DOHH2 (cell line): ENCODE data around the gene APOH.

Experiments
- H3F3A ChIP-seq: fragments of 200-600 bp; sonication (generic), shearing (Covaris generic); 2 replicates; pipeline ENCODE4 v1.6.0; 2016; ENCODE audit warnings: antibody characterized with exemption, mild to moderate bottlenecking; ENCODE audit not compliant: control insufficient read depth, insufficient read depth
- H3K27ac ChIP-seq: fragments of 200-600 bp; sonication (generic); 2 replicates; pipeline ENCODE4 v1.5.1; 2014; ENCODE audit warnings: low read depth, mild to moderate bottlenecking, low read length, moderate library complexity
- H3K27me3 ChIP-seq: fragments of 200-600 bp; sonication (generic); 2 replicates; pipeline ENCODE4 v1.6.1; 2014; ENCODE audit warnings: mild to moderate bottlenecking, low read length, mixed read lengths; ENCODE audit not compliant: control insufficient read depth
- H3K36me3 ChIP-seq: fragments of 200-600 bp; sonication (generic); 2 replicates; pipeline ENCODE4 v1.6.1; 2014; ENCODE audit warnings: mild to moderate bottlenecking, low read length, moderate library complexity, mixed read lengths; ENCODE audit not compliant: control insufficient read depth
- H3K4me1 ChIP-seq: fragments of 200-600 bp; sonication (generic); 2 replicates; pipeline ENCODE4 v1.6.1; 2014; ENCODE audit warnings: mild to moderate bottlenecking, low read length, mixed read lengths; ENCODE audit not compliant: control insufficient read depth
- H3K4me2 ChIP-seq: fragments of 200-600 bp; sonication (generic); 2 replicates; pipeline ENCODE4 v1.6.0; 2014; ENCODE audit warnings: mild to moderate bottlenecking, low read length, moderate library complexity
- H3K4me3 ChIP-seq: fragments of 200-600 bp; sonication (generic); 2 replicates; pipeline ENCODE4 v1.5.1; 2014; ENCODE audit warnings: mild to moderate bottlenecking, low read length, mixed read lengths
- H3K79me2 ChIP-seq: fragments of 200-600 bp; sonication (generic); 2 replicates; pipeline ENCODE4 v1.6.1; 2014; ENCODE audit warnings: mild to moderate bottlenecking, low read length, mixed read lengths; ENCODE audit not compliant: control insufficient read depth
- H3K9me2 ChIP-seq: fragments of 200-600 bp; sonication (generic); replicated peaks from 2 replicates; pipeline ENCODE4 v1.6.1; 2014; ENCODE audit warnings: mild to moderate bottlenecking, low read length, mixed read lengths; ENCODE audit not compliant: control insufficient read depth
- H3K9me3 ChIP-seq: fragments of 200-600 bp; sonication (generic); 2 replicates; pipeline ENCODE4 v1.6.1; 2014; ENCODE audit warnings: antibody characterized with exemption, low read length, mixed read lengths; ENCODE audit not compliant: control insufficient read depth, insufficient read depth
- H4K20me1 ChIP-seq: fragments of 200-600 bp; sonication (generic); 2 replicates; pipeline ENCODE4 v1.6.0; 2014; ENCODE audit warnings: low read depth, mild to moderate bottlenecking, antibody characterized with exemption, low read length, moderate library complexity; ENCODE audit not compliant: control insufficient read depth, insufficient read depth
- CTCF ChIP-seq: fragments of 200-600 bp; sonication (generic); IDR thresholded peaks from one replicate; pipeline ENCODE4 v1.5.1; 2014; ENCODE audit warnings: antibody characterized with exemption, mild to moderate bottlenecking, low read depth, low read length; ENCODE audit not compliant: poor library complexity, severe bottlenecking
- EZH2phosphoT487 ChIP-seq: fragments of 200-600 bp; sonication (generic); IDR thresholded peaks from 2 replicates; pipeline ENCODE4 v1.6.1; 2017; ENCODE audit warnings: borderline replicate concordance, mild to moderate bottlenecking, antibody characterized with exemption, low read length, moderate library complexity, mixed read lengths

APOH gene

GRCh38 chr17:66215529-66215911 lies 13.7 kb downstream of the APOH start:
- Histone ChIP-seq H3K27ac (no peak overlapping the region), H3K9me2 (no peaks in the 10 kb centered on the region), H3K9me3 (no peaks in the 10 kb centered on the region), H3K27me3 (no peaks in the 10 kb centered on the region), H3K4me3 (no peak overlapping the region), H3K4me1 (no peaks in the 10 kb centered on the region), H4K20me1 (no peaks in the 10 kb centered on the region), H3K4me2 (no peak overlapping the region), H3K36me3 (no peaks in the 10 kb centered on the region), H3F3A (no peaks in the 10 kb centered on the region), H3K79me2 (no peaks in the 10 kb centered on the region)
- TF ChIP-seq CTCF (no peak), EZH2phosphoT487 (no peak)

GRCh38 chr17:66214884-66215528 lies 14.2 kb downstream of the APOH start:
- Histone ChIP-seq H3K4me3 (no peak overlapping the region), H3K9me2 (no peaks in the 10 kb centered on the region), H3K27me3 (no peaks in the 10 kb centered on the region), H4K20me1 (no peaks in the 10 kb centered on the region), H3K9me3 (no peaks in the 10 kb centered on the region), H3K27ac (no peak overlapping the region), H3K79me2 (no peaks in the 10 kb centered on the region), H3F3A (no peaks in the 10 kb centered on the region), H3K36me3 (no peaks in the 10 kb centered on the region), H3K4me1 (no peaks in the 10 kb centered on the region), H3K4me2 (no peak overlapping the region)
- TF ChIP-seq CTCF: no peak
- TF ChIP-seq EZH2phosphoT487: no peak

- no peak overlapping the region for H3K27ac ChIP-seq
- no peaks in the 10 kb centered on the region for H3K36me3 ChIP-seq
- TF ChIP-seq CTCF (no peak), EZH2phosphoT487 (no peak)
- no peaks in the 10 kb centered on the region for H3K27me3 ChIP-seq
- H3K79me2 ChIP-seq: no peaks in the 10 kb centered on the region
- no peaks in the 10 kb centered on the region for H3K9me2 ChIP-seq
- no peaks in the 10 kb centered on the region for H4K20me1 ChIP-seq
- no peaks in the 10 kb centered on the region for H3F3A ChIP-seq
- H3K4me3 ChIP-seq: no peak overlapping the region
- no peaks in the 10 kb centered on the region for H3K4me1 ChIP-seq
- no peak overlapping the region for H3K4me2 ChIP-seq
- no peaks in the 10 kb centered on the region for H3K9me3 ChIP-seq
Measured at GRCh38 chr17:66211047-66211810, 18.0 kb downstream of the APOH start.
